Coronary artery (tissue), 2 donors: ENCODE results near the gene ALG2.

Experiments used
- DNase-seq: peaks from one replicate; pipeline ENCODE4 v3.0.0-alpha.2; 2017; ENCODE audit warnings: low spot score
- H3K27ac ChIP-seq, 2 donors: fragments of 200-600 bp; sonication (generic); one replicate each; pipeline ENCODE4 v1.5.1; 2016 to 2019
- H3K4me3 ChIP-seq: fragments of 200-600 bp; sonication (generic); 2 replicates; pipeline ENCODE4 v1.5.1; 2016; ENCODE audit warnings: mild to moderate bottlenecking, moderate library complexity
- CTCF ChIP-seq: fragments of 200-600 bp; sonication (generic); IDR thresholded peaks from one replicate; pipeline ENCODE4 v1.5.1; 2019; ENCODE audit warnings: antibody characterized with exemption

Gene ALG2

GRCh38 chr9:99167694-99168093 lies 54.0 kb downstream of the ALG2 start:
- no peak for DNase-seq
- no peak for TF ChIP-seq CTCF
- no peak overlapping the region for H3K4me3 ChIP-seq
- no peak overlapping the region for H3K27ac ChIP-seq

GRCh38 chr9:99167119-99167518 lies 54.6 kb downstream of the ALG2 start:
- DNase-seq = no peak
- Histone ChIP-seq H3K27ac (no peak overlapping the region), H3K4me3 (no peak overlapping the region)
- TF ChIP-seq CTCF = no peak
